Uterus (tissue), 4 donors: ENCODE measurements around the gene KIFC1. TPM values are rescaled to one million over a fixed set of nuclear protein-coding genes. Genes with fewer than 3 reads are reported as not detected.
A peak's percentile ranks its signal among the peaks of the same experiment; 100 is the strongest.

Experiments
- DNase-seq, 2 donors: peaks; one replicate each; pipeline ENCODE4 v3.0.0-alpha.2; 2019 to 2020
- H3K27ac ChIP-seq, 2 donors: fragments of 200-600 bp; sonication (generic); 1 replicate in 1 of 2; 2 replicates in 1 of 2; pipeline ENCODE4 v1.5.1; 2016 to 2018
- H3K27me3 ChIP-seq, 2 donors: fragments of 200-600 bp; sonication (generic); one replicate each; pipeline ENCODE4 v1.5.1; 2018 to 2019; ENCODE audit warnings: control low read depth in 1 of 2
- H3K36me3 ChIP-seq, 2 donors: fragments of 200-600 bp; sonication (generic); one replicate each; pipeline ENCODE4 v1.5.1; 2019; ENCODE audit warnings: control low read depth in 1 of 2
- H3K4me1 ChIP-seq, 2 donors: fragments of 200-600 bp; sonication (generic); one replicate each; pipeline ENCODE4 v1.5.1; 2018 to 2019; ENCODE audit warnings: control low read depth in 1 of 2
- H3K4me3 ChIP-seq, 2 donors: fragments of 200-600 bp; sonication (generic); 1 replicate in 1 of 2; 2 replicates in 1 of 2; pipeline ENCODE4 v1.5.1; 2018 to 2019; ENCODE audit warnings: mild to moderate bottlenecking in 1 of 2
- H3K9me3 ChIP-seq, 2 donors: fragments of 200-600 bp; sonication (generic); one replicate each; pipeline ENCODE4 v1.5.1; 2019; ENCODE audit warnings: control low read depth in 1 of 2
- CTCF ChIP-seq, 4 experiments: fragments of 200-600 bp in 2 of 4; fragments of 450-650 bp in 2 of 4; sonication (generic) in 2 of 4; IDR thresholded peaks; one replicate each; pipeline ENCODE4 v1.5.1; 2016 to 2019; ENCODE audit warnings: antibody characterized with exemption in 4 of 4, mild to moderate bottlenecking in 2 of 4, moderate library complexity in 1 of 4
- POLR2A ChIP-seq, 2 donors: fragments of 450-650 bp; IDR thresholded peaks; one replicate each; pipeline ENCODE4 v1.6.1; 2016; ENCODE audit warnings: antibody characterized with exemption in 2 of 2, mild to moderate bottlenecking in 1 of 2, moderate library complexity in 1 of 2
- intact Hi-C: fragments of 100-400 bp; cut with DNase I; formaldehyde crosslinking; loops from one replicate; pipeline ENCODE4 v1.15.1; 2023; ENCODE audit warnings: low total_unique reads
- total RNA-seq, 4 donors: library from RNA; depleted of rRNA in 3 of 4; stranded (reverse); fragments of >200 nt in 3 of 4; gene quantifications; one replicate each; pipeline versions ENCODE4 v1.1.0 to v1.2.4, GENCODE V29; 2014 to 2023
- donor health status: DM: yes; HTN: yes; CAD: no.

The KIFC1 gene
- total RNA-seq, 4 donors from 2014 or later, result 1.8 to 20.0 TPM; not detected in 2

- Histone ChIP-seq H3K27ac (peak overlapping the region; percentile 97 to 99), H3K4me3 (peak overlapping the region; percentile 84 to 85), H3K27me3 (no peaks in the 10 kb centered on the region), H3K9me3 (no peaks in the 10 kb centered on the region), H3K4me1 (peaks cover 4 to 5% of the 10 kb centered on the region in 2 donors), H3K36me3 (no peaks in the 10 kb centered on the region)
- TF ChIP-seq CTCF (IDR thresholded peaks at IDR 0.05) (no peak), POLR2A (IDR thresholded peaks at IDR 0.05) (no peak)
- intact Hi-C loops, result no loop called here
- no peak for DNase-seq
Measured at GRCh38 chr6:33411632-33412005, 20.0 kb downstream of the KIFC1 start.

GRCh38 chr6:33412140-33413009, 20.8 kb downstream of the KIFC1 start:
- peaks cover 4 to 8% of the 10 kb centered on the region in 2 donors for H3K4me1 ChIP-seq
- no peaks in the 10 kb centered on the region for H3K9me3 ChIP-seq
- H3K27me3 ChIP-seq, result no peaks in the 10 kb centered on the region
- H3K27ac ChIP-seq, result peak overlapping the region; percentile 97 to 99
- TF ChIP-seq POLR2A (IDR thresholded peaks at IDR 0.05), result no peak
- no peak for TF ChIP-seq CTCF (IDR thresholded peaks at IDR 0.05)
- H3K36me3 ChIP-seq, result no peaks in the 10 kb centered on the region
- no peak for DNase-seq
- intact Hi-C loops, result no loop called here
- H3K4me3 ChIP-seq, result peak overlapping the region in 1 of 2 donors; percentile 84

- no peak for DNase-seq
- no peaks in the 10 kb centered on the region for H3K9me3 ChIP-seq
- TF ChIP-seq CTCF (IDR thresholded peaks at IDR 0.05), result no peak
- TF ChIP-seq POLR2A (IDR thresholded peaks at IDR 0.05), result no peak
- no peaks in the 10 kb centered on the region for H3K36me3 ChIP-seq
- H3K27ac ChIP-seq, result no peak overlapping the region
- no peak overlapping the region for H3K4me3 ChIP-seq
- intact Hi-C loops, result no loop called here
- H3K4me1 ChIP-seq, result peaks cover 4 to 8% of the 10 kb centered on the region in 2 donors
- H3K27me3 ChIP-seq, result no peaks in the 10 kb centered on the region
Measured at GRCh38 chr6:33413241-33414120, 21.9 kb downstream of the KIFC1 start.

- H3K27ac ChIP-seq, result no peak overlapping the region
- peaks cover 12 to 14% of the 10 kb centered on the region in 2 donors for H3K4me1 ChIP-seq
- intact Hi-C loops, result no loop called here
Measured at GRCh38 chr6:33414592-33415271, 23.1 kb downstream of the KIFC1 start.

More at GRCh38 chr6:33414592-33415271, 23.1 kb downstream of the KIFC1 start:
- no peaks in the 10 kb centered on the region for H3K9me3 ChIP-seq
- DNase-seq, result no peak
- no peaks in the 10 kb centered on the region for H3K27me3 ChIP-seq
- H3K4me3 ChIP-seq, result no peak overlapping the region
- no peaks in the 10 kb centered on the region for H3K36me3 ChIP-seq
- TF ChIP-seq CTCF (IDR thresholded peaks at IDR 0.05) (no peak), POLR2A (IDR thresholded peaks at IDR 0.05) (no peak)
